HCT116 (cell line): ENCODE measurements around the gene LY6G6F. TPM values are rescaled to one million over a fixed set of nuclear protein-coding genes. Genes with fewer than 3 reads are reported as not detected.

Experiments used
- ATAC-seq: fragments of 200-7000 bp; cut with Tn5 transposase; 2 replicates; pipeline ENCODE4 v1.9.1; 2020; ENCODE audit warnings: mild to moderate bottlenecking, moderate library complexity
- BruUV-seq: library from RNA; stranded (reverse); fragments of 400-500 nt; replicated peaks from 2 replicates; lab custom pipeline; 2021; lab: Mats Ljungman, UMichigan
- CTCF ChIA-PET: fragments of 300-600 bp; sonication (Branson Sonifier 250); formaldehyde crosslinking; loops from one replicate; lab custom pipeline; 2021; ENCODE audit warnings: antibody characterized with exemption; lab: Charles Lee
- POLR2A ChIA-PET: fragments of 300-600, 350-600 bp; sonication (Branson Sonifier 250); formaldehyde crosslinking; loops from one replicate; lab custom pipeline; 2021; ENCODE audit warnings: antibody characterized with exemption; lab: Charles Lee
- RAD21 ChIA-PET, 2 experiments: fragments of 300-600 bp; sonication (Branson Sonifier 250); formaldehyde crosslinking; loops; one replicate each; lab custom pipeline; 2023; ENCODE audit warnings: low total read pairs in 2 of 2; ENCODE audit not compliant: uncharacterized antibody in 2 of 2, unreplicated experiment in 2 of 2, low non-redundant PET in 1 of 2; lab: Charles Lee
- DNase-seq: peaks from one replicate; pipeline ENCODE4 v3.0.0-alpha.2; 2010; ENCODE audit warnings: low read depth, low spot score
- H2AFZ ChIP-seq: fragments of 200-600 bp; shearing (Covaris generic), sonication (generic); 2 replicates; pipeline ENCODE4 v1.6.1; 2017; ENCODE audit warnings: low read depth, mixed run types, mixed read lengths, antibody characterized with exemption, low read length; ENCODE audit not compliant: poor library complexity, severe bottlenecking
- H3K27ac ChIP-seq: 2 replicates; pipeline ENCODE4 v1.5.1; 2012; ENCODE audit warnings: low read depth, low read length
- H3K27me3 ChIP-seq: fragments of 200-600 bp; sonication (generic); 2 replicates; pipeline ENCODE4 v1.6.1; 2016; ENCODE audit warnings: mixed run types, low read length, mixed read lengths; ENCODE audit not compliant: insufficient read depth
- H3K36me3 ChIP-seq, 2 experiments: fragments of 200-500 bp in 1 of 2; fragments of 200-600 bp in 1 of 2; sonication (Bioruptor generic) in 1 of 2; sonication (generic) in 1 of 2; 2 replicates each; pipeline versions ENCODE4 v1.5.1 to v1.6.1; 2014 to 2016; ENCODE audit warnings: low read length in 2 of 2, inconsistent platforms in 1 of 2, mixed read lengths in 1 of 2, mixed run types in 1 of 2; ENCODE audit not compliant: insufficient read depth in 2 of 2, control insufficient read depth in 1 of 2
- H3K4me1 ChIP-seq, 2 experiments: fragments of 200-600 bp in 1 of 2; sonication (generic) in 1 of 2; 2 replicates each; pipeline versions ENCODE4 v1.5.1 to v1.6.1; 2012 to 2017; ENCODE audit warnings: low read length in 2 of 2, inconsistent platforms in 1 of 2, mild to moderate bottlenecking in 1 of 2, mixed read lengths in 1 of 2, mixed run types in 1 of 2, moderate library complexity in 1 of 2; ENCODE audit not compliant: insufficient read depth in 2 of 2, control insufficient read depth in 1 of 2
- H3K4me2 ChIP-seq: fragments of 200-600 bp; sonication (generic); 2 replicates; pipeline ENCODE4 v1.6.1; 2017; ENCODE audit warnings: mixed run types, low read length, mixed read lengths
- H3K4me3 ChIP-seq, 2 experiments: fragments of 200-600 bp in 1 of 2; sonication (generic) in 1 of 2; replicated peaks in 1 of 2; 2 replicates each; pipeline ENCODE4 v1.5.1; 2011 to 2016; ENCODE audit warnings: low read length in 2 of 2, control low read depth in 1 of 2, low read depth in 1 of 2, mild to moderate bottlenecking in 1 of 2, mixed read lengths in 1 of 2, mixed run types in 1 of 2
- H3K79me2 ChIP-seq: fragments of 200-600 bp; sonication (generic); 2 replicates; pipeline ENCODE4 v1.6.1; 2017; ENCODE audit warnings: mild to moderate bottlenecking, mixed run types, low read length, moderate library complexity, mixed read lengths; ENCODE audit not compliant: insufficient read depth
- H3K9ac ChIP-seq: fragments of 200-600 bp; sonication (generic); 2 replicates; pipeline ENCODE4 v1.6.1; 2016; ENCODE audit warnings: low read length, mixed read lengths
- H3K9me2 ChIP-seq: fragments of 200-600 bp; sonication (generic), shearing (Covaris generic); 2 replicates; pipeline ENCODE4 v1.6.1; 2017; ENCODE audit warnings: mixed run types, mild to moderate bottlenecking, moderate library complexity; ENCODE audit not compliant: insufficient read depth
- H3K9me3 ChIP-seq, 2 experiments: fragments of 200-500 bp in 1 of 2; fragments of 200-600 bp in 1 of 2; sonication (Bioruptor generic) in 1 of 2; sonication (generic) in 1 of 2; 2 replicates each; pipeline ENCODE4 v1.6.1; 2014 to 2017; ENCODE audit warnings: low read length in 2 of 2, mixed read lengths in 2 of 2, inconsistent platforms in 1 of 2, low read depth in 1 of 2, mild to moderate bottlenecking in 1 of 2, mixed run types in 1 of 2, moderate library complexity in 1 of 2; ENCODE audit not compliant: control insufficient read depth in 1 of 2, insufficient read depth in 1 of 2
- H4K20me1 ChIP-seq: fragments of 200-600 bp; sonication (generic), shearing (Covaris generic); 2 replicates; pipeline ENCODE4 v1.6.1; 2017; ENCODE audit warnings: mixed run types, mild to moderate bottlenecking, moderate library complexity; ENCODE audit not compliant: insufficient read depth
- ATF3 ChIP-seq: IDR thresholded peaks from 2 replicates; pipeline ENCODE4 v1.6.1; 2012
- EGR1 ChIP-seq: IDR thresholded peaks from 2 replicates; pipeline ENCODE4 v1.6.1; 2012; ENCODE audit warnings: low read depth
- EZH2 ChIP-seq: fragments of 200-600 bp; sonication (generic); IDR thresholded peaks from 2 replicates; pipeline ENCODE4 v1.6.1; 2017; ENCODE audit warnings: antibody characterized with exemption, mixed run types
- JUND ChIP-seq: IDR thresholded peaks from 2 replicates; pipeline ENCODE4 v1.6.1; 2012
- MAX ChIP-seq: IDR thresholded peaks from 2 replicates; pipeline ENCODE4 v1.6.1; 2012
- REST ChIP-seq: IDR thresholded peaks from 2 replicates; pipeline ENCODE4 v1.6.1; 2012; ENCODE audit warnings: low read depth
- SIN3A ChIP-seq: IDR thresholded peaks from 2 replicates; pipeline ENCODE4 v1.6.1; 2012; ENCODE audit warnings: low read depth
- ZFX ChIP-seq: fragments of 450-650 bp; IDR thresholded peaks from 2 replicates; pipeline ENCODE4 v1.6.1; 2017
- intact Hi-C: fragments of 100-400 bp; cut with micrococcal nuclease; formaldehyde crosslinking; loops from 2 replicates; pipeline ENCODE4 v1.10.0; 2022
- total RNA-seq: library from RNA; stranded (reverse); gene quantifications from one replicate; pipeline ENCODE4 v1.2.1, GENCODE V29; 2021; ENCODE audit not compliant: unreplicated experiment

LY6G6F gene
- total RNA-seq, 1 experiment from 2014 or later, result not detected

DNA sequence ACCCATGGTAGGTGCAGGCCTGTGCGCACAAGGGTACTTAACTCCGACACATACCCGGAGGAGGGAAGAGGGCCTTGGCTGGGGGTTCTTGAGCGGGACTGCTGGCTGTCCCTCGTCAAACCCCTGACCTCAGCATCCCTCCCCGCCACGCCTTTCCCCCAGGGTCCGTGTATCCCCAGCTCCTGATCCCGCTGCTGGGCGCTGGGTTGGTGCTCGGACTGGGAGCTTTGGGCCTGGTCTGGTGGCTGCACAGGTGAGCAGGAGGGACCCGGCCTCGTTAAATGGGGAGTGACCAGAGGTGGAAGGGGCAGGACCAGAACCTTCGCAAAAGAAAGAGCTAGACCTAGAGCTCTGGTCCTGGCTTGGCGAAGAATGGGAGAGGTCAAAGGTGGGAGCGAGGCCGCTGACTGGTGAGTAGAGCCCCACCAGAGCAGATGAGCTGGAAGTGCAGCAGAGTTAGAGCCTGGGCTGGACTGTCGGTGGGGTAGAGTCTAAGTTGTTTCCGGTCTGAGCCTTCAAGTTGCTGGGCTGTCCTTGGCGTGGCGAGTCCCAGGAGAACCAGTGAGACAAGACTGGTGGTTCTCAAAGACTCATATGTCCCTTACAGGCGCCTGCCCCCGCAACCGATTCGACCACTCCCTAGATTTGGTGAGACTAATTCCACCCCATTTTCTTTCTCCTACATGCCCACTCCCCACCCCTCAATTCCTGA, 17.5 kb downstream of the LY6G6F start:
- ChIA-PET CTCF (no interaction called here), RAD21 (no interaction called here), POLR2A (no interaction called here)
- Histone ChIP-seq H3K36me3 (0 out of 4 replicates have a peak, but pooled peaks cover 0 to 3% of the 10 kb centered on the region in 2 experiments), H3K4me3 (no peak overlapping the region), H3K4me1 (peaks cover 10 to 27% of the 10 kb centered on the region in 2 experiments), H3K4me2 (no peak overlapping the region), H3K27ac (no peak overlapping the region), H3K9ac (no peak overlapping the region), H3K79me2 (no peaks in the 10 kb centered on the region), H2AFZ (no peak overlapping the region), H3K27me3 (no peaks in the 10 kb centered on the region), H4K20me1 (no peaks in the 10 kb centered on the region), H3K9me2 (no peaks in the 10 kb centered on the region), H3K9me3 (no peaks in the 10 kb centered on the region)
- TF ChIP-seq EZH2, result no peak
- TF ChIP-seq EGR1, result no peak
- TF ChIP-seq REST, result no peak
- TF ChIP-seq MAX, result no peak
- no peak for TF ChIP-seq JUND
- TF ChIP-seq ZFX, result no peak
- no peak for TF ChIP-seq SIN3A
- TF ChIP-seq ATF3, result no peak
- intact Hi-C loops, result no loop called here
- no TSS peak for BruUV-seq
- no peak for ATAC-seq
- no peak for DNase-seq
